ENCODE results near the gene FES. TPM values are rescaled to one million over a fixed set of nuclear protein-coding genes. Genes with fewer than 3 reads are reported as not detected.

FES gene
- total RNA-seq, 3 donors from 2014 or later (not counting 1 experiment from before 2014, with no cell fraction given) = 35.8 to 70.3 (median 52.5) TPM

DNA sequence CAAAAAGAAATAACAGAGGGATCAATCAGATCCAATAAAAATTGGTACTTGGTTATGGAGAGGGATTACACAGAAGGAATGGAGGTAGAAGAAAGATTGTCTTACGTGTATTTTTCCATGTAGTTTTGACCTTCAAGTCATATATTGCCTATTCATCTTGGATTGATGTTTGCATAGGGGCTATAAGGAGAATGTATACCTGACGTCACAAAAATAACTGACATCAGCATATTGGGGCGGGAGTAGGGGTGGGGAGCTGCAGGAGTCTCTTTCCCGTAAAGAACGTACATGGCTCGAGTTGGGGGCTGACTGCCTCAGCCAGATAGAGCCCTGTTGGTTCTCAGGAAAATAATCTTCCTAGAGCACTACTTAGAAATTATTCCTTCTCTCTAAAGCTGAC is 21.8 kb upstream of the FES start:
- Histone ChIP-seq H3K4me3 (ENCODE audit: low read length) (no peak overlapping the region), H3K4me1 (ENCODE audit: control insufficient read depth, insufficient read depth, low read length) (peaks cover 17% of the 10 kb centered on the region), H3K27me3 (ENCODE audit: control insufficient read depth, insufficient read depth, low read length) (no peaks in the 10 kb centered on the region), H3K9me3 (ENCODE audit: control insufficient read depth, insufficient read depth, low read length) (no peaks in the 10 kb centered on the region), H3K36me3 (ENCODE audit: control insufficient read depth, insufficient read depth, low read length) (no peaks in the 10 kb centered on the region), H3K27ac (ENCODE audit: low read length) (no peak overlapping the region)
- WGBS (ENCODE audit: insufficient coverage) = 97% methylated on average over 6 of the region's 6 CpGs
- H3K27me3 Mint-ChIP-seq (ENCODE audit: low read depth in 2 of 2) = no peaks in the 10 kb centered on the region
- DNase-seq (no peak), ATAC-seq (no peak)
- H3K9me3 Mint-ChIP-seq = no peaks in the 10 kb centered on the region
- no peak overlapping the region for H3K4me3 Mint-ChIP-seq
- peaks cover 7 to 12% of the 10 kb centered on the region in 2 donors for H3K4me1 Mint-ChIP-seq
- intact Hi-C loops (cut with micrococcal nuclease) = no loop called here
- no peaks in the 10 kb centered on the region for H3K36me3 Mint-ChIP-seq
- H3K27ac Mint-ChIP-seq = no peak overlapping the region
- TF ChIP-seq, protein P1, sequence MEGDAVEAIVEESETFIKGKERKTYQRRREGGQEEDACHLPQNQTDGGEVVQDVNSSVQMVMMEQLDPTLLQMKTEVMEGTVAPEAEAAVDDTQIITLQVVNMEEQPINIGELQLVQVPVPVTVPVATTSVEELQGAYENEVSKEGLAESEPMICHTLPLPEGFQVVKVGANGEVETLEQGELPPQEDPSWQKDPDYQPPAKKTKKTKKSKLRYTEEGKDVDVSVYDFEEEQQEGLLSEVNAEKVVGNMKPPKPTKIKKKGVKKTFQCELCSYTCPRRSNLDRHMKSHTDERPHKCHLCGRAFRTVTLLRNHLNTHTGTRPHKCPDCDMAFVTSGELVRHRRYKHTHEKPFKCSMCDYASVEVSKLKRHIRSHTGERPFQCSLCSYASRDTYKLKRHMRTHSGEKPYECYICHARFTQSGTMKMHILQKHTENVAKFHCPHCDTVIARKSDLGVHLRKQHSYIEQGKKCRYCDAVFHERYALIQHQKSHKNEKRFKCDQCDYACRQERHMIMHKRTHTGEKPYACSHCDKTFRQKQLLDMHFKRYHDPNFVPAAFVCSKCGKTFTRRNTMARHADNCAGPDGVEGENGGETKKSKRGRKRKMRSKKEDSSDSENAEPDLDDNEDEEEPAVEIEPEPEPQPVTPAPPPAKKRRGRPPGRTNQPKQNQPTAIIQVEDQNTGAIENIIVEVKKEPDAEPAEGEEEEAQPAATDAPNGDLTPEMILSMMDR (IDR thresholded peaks at IDR 0.05) = no peak

DNA sequence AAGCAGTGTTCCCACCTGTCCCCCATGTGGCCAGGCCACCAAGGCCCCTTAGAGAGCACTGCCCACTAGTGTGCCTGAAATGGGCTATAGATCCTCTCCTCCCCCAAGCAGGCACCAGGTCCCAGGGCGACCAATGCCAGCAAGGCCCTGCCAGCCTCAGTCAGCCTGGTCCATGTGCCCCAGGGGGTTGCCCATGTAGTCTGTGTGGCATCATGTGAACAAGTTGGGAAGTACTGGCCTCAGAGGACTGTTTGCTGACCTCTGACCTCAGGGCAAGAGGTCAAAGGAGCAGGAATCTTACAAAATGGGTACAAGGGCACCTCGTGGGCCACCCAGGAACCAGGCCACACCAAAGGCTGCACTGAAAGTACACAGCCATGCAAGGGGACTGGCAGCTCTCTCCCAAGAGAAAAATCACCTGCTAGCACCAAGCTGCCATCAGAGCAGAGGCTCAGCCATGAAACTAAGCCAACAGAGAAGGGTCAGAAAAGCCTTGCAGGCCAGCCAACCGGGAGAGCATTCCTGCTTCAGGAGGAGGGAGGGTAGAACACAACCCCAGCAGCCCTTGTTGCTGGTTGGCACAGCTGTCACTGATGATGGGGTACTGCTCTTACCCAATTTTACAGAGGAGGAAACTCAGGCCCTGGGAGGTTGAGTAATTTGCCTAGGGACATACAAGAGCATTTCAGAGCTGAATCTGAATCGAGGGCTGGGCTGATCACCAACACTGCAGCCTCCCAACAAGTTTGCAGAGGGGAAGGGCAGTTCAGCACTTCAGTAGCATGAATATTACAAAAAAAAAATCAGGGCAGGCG is 21.1 kb upstream of the FES start:
- no peak overlapping the region for H3K27ac Mint-ChIP-seq
- DNase-seq = no peak
- WGBS (ENCODE audit: insufficient coverage) = 85% methylated on average over 5 of the region's 5 CpGs
- ATAC-seq = no peak
- no peaks in the 10 kb centered on the region for H3K9me3 Mint-ChIP-seq
- no peak overlapping the region for H3K4me3 ChIP-seq (ENCODE audit: low read length)
- no peaks in the 10 kb centered on the region for H3K27me3 ChIP-seq (ENCODE audit: control insufficient read depth, insufficient read depth, low read length)
- H3K9me3 ChIP-seq (ENCODE audit: control insufficient read depth, insufficient read depth, low read length) = no peaks in the 10 kb centered on the region
- no peaks in the 10 kb centered on the region for H3K27me3 Mint-ChIP-seq (ENCODE audit: low read depth in 2 of 2)
- no peaks in the 10 kb centered on the region for H3K36me3 ChIP-seq (ENCODE audit: control insufficient read depth, insufficient read depth, low read length)
- intact Hi-C loops (cut with micrococcal nuclease) = no loop called here
- TF ChIP-seq, protein P1 (IDR thresholded peaks at IDR 0.05) = no peak
- H3K4me1 Mint-ChIP-seq = peaks cover 7 to 11% of the 10 kb centered on the region in 2 donors
- no peak overlapping the region for H3K4me3 Mint-ChIP-seq
- H3K4me1 ChIP-seq (ENCODE audit: control insufficient read depth, insufficient read depth, low read length) = peaks cover 10% of the 10 kb centered on the region
- H3K27ac ChIP-seq (ENCODE audit: low read length) = no peak overlapping the region
- no peaks in the 10 kb centered on the region for H3K36me3 Mint-ChIP-seq

DNA sequence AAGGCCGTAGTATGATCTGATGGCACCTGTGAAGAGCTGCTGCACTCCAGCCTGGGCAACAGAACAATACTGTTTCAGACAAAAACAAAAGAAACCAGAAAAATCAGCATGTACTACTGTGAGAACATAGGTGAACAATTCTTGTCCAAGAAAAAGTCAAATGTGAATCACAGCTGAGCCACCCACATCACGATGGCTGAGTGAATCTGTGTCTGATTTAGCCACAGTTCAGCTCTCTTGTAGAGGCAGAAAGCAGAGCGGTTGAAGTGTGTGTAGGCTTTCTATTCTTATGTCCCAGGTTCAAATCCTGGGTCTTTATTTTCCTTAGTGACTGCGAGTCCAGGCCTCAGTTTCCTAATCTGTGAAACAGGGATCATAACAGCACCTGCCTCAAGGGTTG is 20.3 kb upstream of the FES start:
- no peaks in the 10 kb centered on the region for H3K9me3 ChIP-seq (ENCODE audit: control insufficient read depth, insufficient read depth, low read length)
- Mint-ChIP-seq H3K4me1 (peaks cover 7 to 15% of the 10 kb centered on the region in 2 donors), H3K27ac (no peak overlapping the region), H3K36me3 (no peaks in the 10 kb centered on the region), H3K4me3 (no peak overlapping the region), H3K9me3 (no peaks in the 10 kb centered on the region), H3K27me3 (ENCODE audit: low read depth in 2 of 2) (no peaks in the 10 kb centered on the region)
- no peak for ATAC-seq
- H3K4me1 ChIP-seq (ENCODE audit: control insufficient read depth, insufficient read depth, low read length) = peaks cover 10% of the 10 kb centered on the region
- H3K36me3 ChIP-seq (ENCODE audit: control insufficient read depth, insufficient read depth, low read length) = no peaks in the 10 kb centered on the region
- H3K27me3 ChIP-seq (ENCODE audit: control insufficient read depth, insufficient read depth, low read length) = no peaks in the 10 kb centered on the region
- 93% methylated on average over 4 of the region's 4 CpGs for WGBS (ENCODE audit: insufficient coverage)
- H3K27ac ChIP-seq (ENCODE audit: low read length) = no peak overlapping the region
- TF ChIP-seq, protein P1 (IDR thresholded peaks at IDR 0.05) = no peak
- no peak overlapping the region for H3K4me3 ChIP-seq (ENCODE audit: low read length)
- intact Hi-C loops (cut with micrococcal nuclease) = no loop called here
- no peak for DNase-seq

DNA sequence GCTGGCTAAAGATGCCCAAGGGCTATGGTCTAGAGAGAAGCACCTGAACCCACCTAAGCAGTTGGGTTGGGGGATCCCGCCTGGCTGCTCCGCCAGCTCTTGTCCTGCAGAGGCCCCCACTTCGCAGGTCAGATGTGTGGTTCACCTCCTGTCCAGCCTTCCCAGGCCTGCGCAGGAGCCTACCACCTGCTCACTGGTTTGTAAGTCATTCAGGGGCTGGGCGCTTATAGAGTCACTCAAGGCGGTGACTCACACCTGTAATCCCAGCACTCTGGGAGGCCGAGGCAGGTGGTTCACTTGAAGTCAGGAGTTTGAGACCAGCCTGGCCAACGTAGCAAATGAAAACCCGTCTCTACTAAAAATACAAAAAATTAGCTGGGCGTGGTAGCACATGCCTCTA is 19.8 kb upstream of the FES start:
- H3K27me3 ChIP-seq (ENCODE audit: control insufficient read depth, insufficient read depth, low read length) = no peaks in the 10 kb centered on the region
- TF ChIP-seq, protein P1 (IDR thresholded peaks at IDR 0.05) = no peak
- peaks cover 12% of the 10 kb centered on the region for H3K4me1 ChIP-seq (ENCODE audit: control insufficient read depth, insufficient read depth, low read length)
- Mint-ChIP-seq H3K27me3 (ENCODE audit: low read depth in 2 of 2) (no peaks in the 10 kb centered on the region), H3K27ac (no peak overlapping the region), H3K4me3 (no peak overlapping the region), H3K9me3 (no peaks in the 10 kb centered on the region), H3K4me1 (peaks cover 6 to 19% of the 10 kb centered on the region in 2 donors), H3K36me3 (no peaks in the 10 kb centered on the region)
- H3K27ac ChIP-seq (ENCODE audit: low read length) = no peak overlapping the region
- DNase-seq = no peak
- H3K9me3 ChIP-seq (ENCODE audit: control insufficient read depth, insufficient read depth, low read length) = no peaks in the 10 kb centered on the region
- no peak overlapping the region for H3K4me3 ChIP-seq (ENCODE audit: low read length)
- H3K36me3 ChIP-seq (ENCODE audit: control insufficient read depth, insufficient read depth, low read length) = no peaks in the 10 kb centered on the region
- no peak for ATAC-seq
- intact Hi-C loops (cut with micrococcal nuclease) = no loop called here
- WGBS (ENCODE audit: insufficient coverage) = 94% methylated on average over 10 of the region's 10 CpGs
